PC-3 (cell line): ENCODE data around the gene GALNT14. TPM values are rescaled to one million over a fixed set of nuclear protein-coding genes. Genes with fewer than 3 reads are reported as not detected.
A peak's percentile ranks its signal among the peaks of the same experiment; 100 is the strongest.

Experiments
- ATAC-seq: fragments of 200-7000 bp; cut with Tn5 transposase; 2 replicates; pipeline ENCODE4 v1.9.1; 2020; ENCODE audit warnings: mild to moderate bottlenecking, moderate library complexity
- BruUV-seq: library from RNA; stranded (reverse); fragments of 400-500 nt; replicated peaks from 2 replicates; lab custom pipeline; 2021; lab: Mats Ljungman, UMichigan
- CTCF ChIA-PET: fragments of 300-600 bp; sonication (Branson Sonifier 250); formaldehyde crosslinking; loops from one replicate; lab custom pipeline; 2022; ENCODE audit warnings: antibody characterized with exemption; lab: Charles Lee
- POLR2A ChIA-PET: fragments of 300-600 bp; sonication (Branson Sonifier 250); formaldehyde crosslinking; loops from one replicate; lab custom pipeline; 2022; ENCODE audit warnings: antibody characterized with exemption; ENCODE audit not compliant: unreplicated experiment; lab: Charles Lee
- DNase-seq: peaks from one replicate; pipeline ENCODE4 v3.0.0-alpha.2; 2015
- H2AFZ ChIP-seq: fragments of 300-600 bp; sonication (generic); 2 replicates; pipeline ENCODE4 v1.6.0; 2016; ENCODE audit warnings: antibody characterized with exemption, low read length
- H3F3A ChIP-seq: fragments of 300-600 bp; sonication (generic); one replicate; pipeline ENCODE4 v1.6.0; 2017; ENCODE audit warnings: antibody characterized with exemption, low read length, control low read depth, mild to moderate bottlenecking; ENCODE audit not compliant: unreplicated experiment
- H3K27ac ChIP-seq: fragments of 300-600 bp; sonication (generic); 2 replicates; pipeline ENCODE4 v1.5.1; 2016; ENCODE audit warnings: mild to moderate bottlenecking, low read length
- H3K27me3 ChIP-seq: fragments of 300-600 bp; sonication (generic); 2 replicates; pipeline ENCODE4 v1.6.1; 2016; ENCODE audit warnings: low read length, mixed read lengths
- H3K36me3 ChIP-seq: fragments of 300-600 bp; sonication (generic); 2 replicates; pipeline ENCODE4 v1.6.1; 2016; ENCODE audit warnings: low read depth, mixed run types, low read length, mixed read lengths
- H3K4me1 ChIP-seq: fragments of 300-600 bp; sonication (generic); 2 replicates; pipeline ENCODE4 v1.5.1; 2016; ENCODE audit warnings: low read length; ENCODE audit not compliant: insufficient read depth
- H3K4me2 ChIP-seq: fragments of 300-600 bp; sonication (generic); 2 replicates; pipeline ENCODE4 v1.6.0; 2016; ENCODE audit warnings: low read length
- H3K4me3 ChIP-seq: fragments of 300-600 bp; sonication (generic); 2 replicates; pipeline ENCODE4 v1.5.1; 2016; ENCODE audit warnings: mild to moderate bottlenecking, low read length, mixed read lengths
- H3K79me2 ChIP-seq: fragments of 300-600 bp; sonication (generic); 2 replicates; pipeline ENCODE4 v1.6.1; 2017; ENCODE audit warnings: low read length, mixed read lengths
- H3K9ac ChIP-seq: fragments of 300-600 bp; sonication (generic); 2 replicates; pipeline ENCODE4 v1.6.0; 2016; ENCODE audit warnings: mild to moderate bottlenecking, low read length
- H3K9me2 ChIP-seq: fragments of 300-600 bp; sonication (generic); replicated peaks from 2 replicates; pipeline ENCODE4 v1.6.1; 2016; ENCODE audit warnings: mixed run types, low read length, mixed read lengths
- H3K9me3 ChIP-seq: fragments of 300-600 bp; sonication (generic); 2 replicates; pipeline ENCODE4 v1.6.1; 2016; ENCODE audit warnings: low read length, mixed read lengths
- H4K20me1 ChIP-seq: fragments of 300-600 bp; sonication (generic); 2 replicates; pipeline ENCODE4 v1.6.1; 2016; ENCODE audit warnings: low read length, mixed read lengths
- EZH2 ChIP-seq: fragments of 300-600 bp; sonication (generic); IDR thresholded peaks from one replicate; pipeline ENCODE4 v1.6.1; 2017; ENCODE audit warnings: antibody characterized with exemption, mild to moderate bottlenecking, low read length; ENCODE audit not compliant: unreplicated experiment
- EZH2phosphoT487 ChIP-seq: fragments of 300-600 bp; sonication (generic); IDR thresholded peaks from 2 replicates; pipeline ENCODE4 v1.6.1; 2018; ENCODE audit warnings: mild to moderate bottlenecking, antibody characterized with exemption, low read length, borderline replicate concordance
- intact Hi-C: fragments of 100-400 bp; cut with micrococcal nuclease; formaldehyde crosslinking; loops from 2 replicates; pipeline ENCODE4 v1.9.0; 2023
- total RNA-seq: library from RNA; depleted of rRNA; stranded (reverse); fragments of >200 nt; gene quantifications from 2 replicates; pipeline ENCODE4 v1.2.3, GENCODE V29; 2014
- TF ChIP-seq, protein P1 (sequence below): fragments of 300-600 bp; sonication (generic); conservative IDR thresholded peaks from 2 replicates; pipeline ENCODE4 v1.5.1; 2017; ENCODE audit warnings: antibody characterized with exemption, low read depth, mild to moderate bottlenecking, low read length

GALNT14 gene
- total RNA-seq, 1 experiment from 2014 or later: 10.2 TPM

GRCh38 chr2:31078011-31078410 lies 60.2 kb downstream of the GALNT14 start:
- Histone ChIP-seq H3K4me1 (peaks cover 27% of the 10 kb centered on the region), H3K79me2 (no peaks in the 10 kb centered on the region), H3K4me3 (no peak overlapping the region), H3F3A (no peaks in the 10 kb centered on the region), H4K20me1 (no peaks in the 10 kb centered on the region), H2AFZ (no peak overlapping the region), H3K36me3 (no peaks in the 10 kb centered on the region), H3K9me3 (no peaks in the 10 kb centered on the region), H3K27ac (no peak overlapping the region), H3K9ac (no peak overlapping the region), H3K9me2 (no peaks in the 10 kb centered on the region), H3K4me2 (no peak overlapping the region), H3K27me3 (no peaks in the 10 kb centered on the region)
- TF ChIP-seq EZH2 (no peak), EZH2phosphoT487 (no peak)
- TF ChIP-seq, protein P1, sequence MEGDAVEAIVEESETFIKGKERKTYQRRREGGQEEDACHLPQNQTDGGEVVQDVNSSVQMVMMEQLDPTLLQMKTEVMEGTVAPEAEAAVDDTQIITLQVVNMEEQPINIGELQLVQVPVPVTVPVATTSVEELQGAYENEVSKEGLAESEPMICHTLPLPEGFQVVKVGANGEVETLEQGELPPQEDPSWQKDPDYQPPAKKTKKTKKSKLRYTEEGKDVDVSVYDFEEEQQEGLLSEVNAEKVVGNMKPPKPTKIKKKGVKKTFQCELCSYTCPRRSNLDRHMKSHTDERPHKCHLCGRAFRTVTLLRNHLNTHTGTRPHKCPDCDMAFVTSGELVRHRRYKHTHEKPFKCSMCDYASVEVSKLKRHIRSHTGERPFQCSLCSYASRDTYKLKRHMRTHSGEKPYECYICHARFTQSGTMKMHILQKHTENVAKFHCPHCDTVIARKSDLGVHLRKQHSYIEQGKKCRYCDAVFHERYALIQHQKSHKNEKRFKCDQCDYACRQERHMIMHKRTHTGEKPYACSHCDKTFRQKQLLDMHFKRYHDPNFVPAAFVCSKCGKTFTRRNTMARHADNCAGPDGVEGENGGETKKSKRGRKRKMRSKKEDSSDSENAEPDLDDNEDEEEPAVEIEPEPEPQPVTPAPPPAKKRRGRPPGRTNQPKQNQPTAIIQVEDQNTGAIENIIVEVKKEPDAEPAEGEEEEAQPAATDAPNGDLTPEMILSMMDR: no peak
- no peak for ATAC-seq
- no TSS peak for BruUV-seq
- no peak for DNase-seq
- POLR2A ChIA-PET: no interaction called here
- intact Hi-C loops: no loop called here
- CTCF ChIA-PET: no interaction called here

- POLR2A ChIA-PET: no interaction called here
- no peak overlapping the region for H3K4me2 ChIP-seq
- intact Hi-C loops: no loop called here
- no peaks in the 10 kb centered on the region for H3K9me3 ChIP-seq
- no peaks in the 10 kb centered on the region for H3K9me2 ChIP-seq
- no peak overlapping the region for H3K4me3 ChIP-seq
- BruUV-seq: no TSS peak
- H3K27ac ChIP-seq: no peak overlapping the region
- H3K79me2 ChIP-seq: no peaks in the 10 kb centered on the region
- CTCF ChIA-PET: no interaction called here
- H3K4me1 ChIP-seq: peaks cover 12% of the 10 kb centered on the region
- no peaks in the 10 kb centered on the region for H3F3A ChIP-seq
- TF ChIP-seq, protein P1: no peak
- TF ChIP-seq EZH2phosphoT487 (no peak), EZH2 (no peak)
- DNase-seq: peak; percentile 64
- no peaks in the 10 kb centered on the region for H4K20me1 ChIP-seq
- ATAC-seq: no peak
- H3K36me3 ChIP-seq: no peaks in the 10 kb centered on the region
- no peak overlapping the region for H2AFZ ChIP-seq
- no peaks in the 10 kb centered on the region for H3K27me3 ChIP-seq
- H3K9ac ChIP-seq: no peak overlapping the region
These were observed 62.2 kb downstream of the GALNT14 start for GRCh38 chr2:31075941-31076590.

GRCh38 chr2:31075431-31075830 lies 62.8 kb downstream of the GALNT14 start:
- no peak overlapping the region for H3K9ac ChIP-seq
- no peaks in the 10 kb centered on the region for H4K20me1 ChIP-seq
- ATAC-seq (no peak), DNase-seq (no peak)
- no peak overlapping the region for H3K27ac ChIP-seq
- H3K36me3 ChIP-seq: no peaks in the 10 kb centered on the region
- H3K79me2 ChIP-seq: no peaks in the 10 kb centered on the region
- TF ChIP-seq, protein P1: no peak
- TF ChIP-seq EZH2: no peak
- no peak for TF ChIP-seq EZH2phosphoT487
- no peak overlapping the region for H3K4me3 ChIP-seq
- no peaks in the 10 kb centered on the region for H3F3A ChIP-seq
- H2AFZ ChIP-seq: no peak overlapping the region
- ChIA-PET CTCF (no interaction called here), POLR2A (no interaction called here)
- H3K4me2 ChIP-seq: no peak overlapping the region
- no peaks in the 10 kb centered on the region for H3K27me3 ChIP-seq
- H3K9me2 ChIP-seq: no peaks in the 10 kb centered on the region
- BruUV-seq: no TSS peak
- H3K4me1 ChIP-seq: peaks cover 5% of the 10 kb centered on the region
- no peaks in the 10 kb centered on the region for H3K9me3 ChIP-seq
- intact Hi-C loops: no loop called here
